CD4-positive, alpha-beta T cell treated with Interleukin-2 at 100 ng/mL for 4 hours (primary cell): ENCODE measurements around the gene CALCB.

Experiments used
- DNase-seq: peaks from one replicate; pipeline ENCODE4 v3.0.0-alpha.2; 2020; ENCODE audit warnings: low spot score

Gene CALCB

GRCh38 chr11:15118431-15118830 lies 45.0 kb downstream of the CALCB start:
- DNase-seq, result no peak

GRCh38 chr11:15119352-15119751 lies 46.0 kb downstream of the CALCB start:
- no peak for DNase-seq

- DNase-seq, result no peak
Observed at GRCh38 chr11:15119826-15120225, 46.4 kb downstream of the CALCB start.

- no peak for DNase-seq
Observed at GRCh38 chr11:15123849-15124248, 50.5 kb downstream of the CALCB start.

GRCh38 chr11:15124528-15124927 lies 51.1 kb downstream of the CALCB start:
- no peak for DNase-seq

GRCh38 chr11:15127341-15127740 lies 53.9 kb downstream of the CALCB start:
- no peak for DNase-seq
